ENCODE measurements around the gene ZNF546. TPM values are rescaled to one million over a fixed set of nuclear protein-coding genes. Genes with fewer than 3 reads are reported as not detected.

Gene ZNF546
- total RNA-seq, 4 donors from 2014 or later, result 0.30 to 4.8 (median 1.4) TPM

GRCh38 chr19:40009674-40010073, 12.8 kb downstream of the ZNF546 start:
- TF ChIP-seq POLR2A (IDR thresholded peaks at IDR 0.05), result no peak
- TF ChIP-seq CTCF (IDR thresholded peaks at IDR 0.05), result no peak
- intact Hi-C loops (cut with DNase I; ENCODE audit: low total_unique reads), result no loop called here
- no peak for DNase-seq (ENCODE audit: low spot score in 2 of 2)

GRCh38 chr19:40013991-40014390, 17.1 kb downstream of the ZNF546 start:
- TF ChIP-seq CTCF (IDR thresholded peaks at IDR 0.05) (no peak), POLR2A (IDR thresholded peaks at IDR 0.05) (no peak)
- intact Hi-C loops (cut with DNase I; ENCODE audit: low total_unique reads), result no loop called here
- WGBS, 2 donors, result 95 to 97% methylated on average over 4 of the region's 4 CpGs
- DNase-seq (ENCODE audit: low spot score in 2 of 2), result no peak
- H3K4me3 ChIP-seq (ENCODE audit: low read depth, poor library complexity, severe bottlenecking), result no peak overlapping the region

More at GRCh38 chr19:40009674-40010073, 12.8 kb downstream of the ZNF546 start:
- H3K4me3 ChIP-seq (ENCODE audit: low read depth, poor library complexity, severe bottlenecking), result no peak overlapping the region

- H3K4me3 ChIP-seq (ENCODE audit: low read depth, poor library complexity, severe bottlenecking), result no peak overlapping the region
- no peak for DNase-seq (ENCODE audit: low spot score in 2 of 2)
- WGBS, 2 donors, result 85 to 92% methylated on average over 3 of the region's 3 CpGs
- TF ChIP-seq CTCF (IDR thresholded peaks at IDR 0.05) (no peak), POLR2A (IDR thresholded peaks at IDR 0.05) (no peak)
- intact Hi-C loops (cut with DNase I; ENCODE audit: low total_unique reads), result no loop called here
Observed at GRCh38 chr19:40023969-40024368, 27.1 kb downstream of the ZNF546 start.

- no peak overlapping the region for H3K4me3 ChIP-seq (ENCODE audit: low read depth, poor library complexity, severe bottlenecking)
- intact Hi-C loops (cut with DNase I; ENCODE audit: low total_unique reads), result no loop called here
- 81 to 93% methylated on average over 4 of the region's 4 CpGs for WGBS, 2 donors
- DNase-seq (ENCODE audit: low spot score in 2 of 2), result no peak
- TF ChIP-seq POLR2A (IDR thresholded peaks at IDR 0.05) (no peak), CTCF (IDR thresholded peaks at IDR 0.05) (no peak)
Observed at GRCh38 chr19:40025938-40026596, 29.2 kb downstream of the ZNF546 start.

GRCh38 chr19:40026597-40026970, 29.7 kb downstream of the ZNF546 start:
- WGBS, 2 donors, result 78 to 98% methylated on average over 5 of the region's 5 CpGs
- DNase-seq (ENCODE audit: low spot score in 2 of 2), result no peak
- intact Hi-C loops (cut with DNase I; ENCODE audit: low total_unique reads), result no loop called here
- TF ChIP-seq POLR2A (IDR thresholded peaks at IDR 0.05) (no peak), CTCF (IDR thresholded peaks at IDR 0.05) (no peak)
- no peak overlapping the region for H3K4me3 ChIP-seq (ENCODE audit: low read depth, poor library complexity, severe bottlenecking)

- H3K4me3 ChIP-seq (ENCODE audit: low read depth, poor library complexity, severe bottlenecking), result no peak overlapping the region
- intact Hi-C loops (cut with DNase I; ENCODE audit: low total_unique reads), result no loop called here
- DNase-seq (ENCODE audit: low spot score in 2 of 2), result no peak
- 93 to 98% methylated on average over 2 of the region's 2 CpGs for WGBS, 2 donors
- TF ChIP-seq CTCF (IDR thresholded peaks at IDR 0.05) (no peak), POLR2A (IDR thresholded peaks at IDR 0.05) (no peak)
Observed at GRCh38 chr19:40033989-40034560, 37.2 kb downstream of the ZNF546 start.
